ENCODE results near the gene PRDM16.

DNA sequence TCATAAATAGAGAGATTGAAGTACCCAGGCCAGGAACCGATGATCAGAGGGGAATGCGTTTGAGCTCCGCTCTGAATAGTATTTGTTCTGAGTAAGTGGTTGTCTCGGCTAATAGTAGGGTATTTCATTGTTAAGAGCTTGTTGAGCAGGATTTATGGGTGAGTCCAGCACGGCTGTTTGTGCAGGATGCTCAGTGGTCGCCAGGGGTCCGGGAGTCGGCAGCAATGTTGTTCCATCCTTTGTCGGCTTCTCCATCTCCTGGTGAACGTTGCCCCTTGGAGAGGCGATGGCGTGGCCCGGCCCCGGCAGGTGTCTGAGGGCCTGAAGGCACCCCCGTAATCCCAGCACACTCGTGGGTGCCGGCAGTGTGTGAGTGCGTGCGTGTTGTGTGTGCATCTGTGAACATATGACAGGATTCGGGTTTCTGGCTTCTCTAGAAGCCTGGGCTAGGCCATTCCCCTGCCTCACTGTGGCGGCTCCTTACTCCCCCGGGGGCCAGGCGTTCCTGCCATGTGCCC lies 224.6 kb downstream of the PRDM16 start:
- TF ChIP-seq POLR2A (IDR thresholded peaks at IDR 0.05; ENCODE audit: low read length) (no peak), GATA1 (IDR thresholded peaks at IDR 0.05; ENCODE audit: low read depth, low read length) (no peak)

All from erythroblast (primary cell).